K562 (cell line): ENCODE data around the gene CYB561A3. TPM values are rescaled to one million over a fixed set of nuclear protein-coding genes. Genes with fewer than 3 reads are reported as not detected.

ENCODE experiments used
- BRCA1 ChIP-seq, 2 experiments: fragments of 450-650 bp in 1 of 2; sonication (generic) in 1 of 2; formaldehyde crosslinking in 1 of 2; IDR thresholded peaks; 2 replicates each; pipeline versions ENCODE4 v1.5.0 to v1.6.1; 2017 to 2020; ENCODE audit warnings: mild to moderate bottlenecking in 1 of 2, missing genetic modification reagents in 1 of 2
- CTBP1 ChIP-seq: fragments of 450-650 bp; IDR thresholded peaks from 2 replicates; pipeline ENCODE4 v1.6.1; 2016; ENCODE audit warnings: borderline replicate concordance
- KDM1A ChIP-seq, 2 experiments: fragments of 450-650 bp; IDR thresholded peaks; 2 replicates each; pipeline ENCODE4 v1.6.1; 2016; ENCODE audit warnings: mild to moderate bottlenecking in 2 of 2
- SAP30 ChIP-seq: fragments of 200-600 bp; sonication (generic); IDR thresholded peaks from 2 replicates; pipeline ENCODE4 v1.6.1; 2012; ENCODE audit warnings: borderline replicate concordance, low read depth, mild to moderate bottlenecking, moderate library complexity, low read length, control low read depth, inconsistent platforms; ENCODE audit not compliant: insufficient read depth, poor library complexity, severe bottlenecking
- ZBTB7A ChIP-seq: IDR thresholded peaks from 2 replicates; pipeline ENCODE4 v1.6.1; 2011; ENCODE audit warnings: low read depth, mild to moderate bottlenecking, low read length, moderate library complexity, borderline replicate concordance; ENCODE audit not compliant: control insufficient read depth
- ZNF224 ChIP-seq: sonication (generic); formaldehyde crosslinking; IDR thresholded peaks from 2 replicates; pipeline ENCODE4 v1.8.0; 2022; ENCODE audit warnings: mild to moderate bottlenecking, missing genetic modification reagents
- ZNF57 ChIP-seq: fragments of 450-650 bp; formaldehyde crosslinking; IDR thresholded peaks from 2 replicates; pipeline ENCODE4 v1.4.0; 2020; ENCODE audit warnings: mild to moderate bottlenecking, moderate library complexity
- ZNF766 ChIP-seq: fragments of 200-800 bp; sonication (Bioruptor generic); conservative IDR thresholded peaks from 2 replicates; pipeline ENCODE4 v1.6.1; 2016; ENCODE audit warnings: missing genetic modification characterization, missing compliant biosample characterization
- polyA plus RNA-seq, 8 experiments: library from polyadenylated mRNA; depleted of rRNA in 4 of 8; stranded (reverse) in 5 of 8; unstranded in 3 of 8; fragments of >200 nt; fragmentation: Nextera tagmentation in 2 of 8; fragmentation: Illumina TruSeq in 1 of 8; extraction: Ambion mirVana in 2 of 8; extraction: Trizol in 1 of 8; gene quantifications; 2 replicates each; pipeline versions ENCODE4 v1.2.1 to v1.2.3, GENCODE V29; 2011 to 2014; ENCODE audit warnings: inconsistent platforms in 1 of 8, missing spikeins in 1 of 8
- total RNA-seq, 7 experiments: library from RNA; depleted of rRNA in 6 of 7; stranded (reverse); fragments of >200 nt in 6 of 7; fragmentation: Illumina TruSeq in 2 of 7; extraction: Trizol in 2 of 7; gene quantifications; 2 replicates each; pipeline versions ENCODE4 v1.2.1 to v1.2.3, GENCODE V29; 2011 to 2021; ENCODE audit warnings: low replicate concordance in 1 of 7
- TF ChIP-seq, protein P1 (sequence below): fragments of 450-650 bp; IDR thresholded peaks from 2 replicates; pipeline ENCODE4 v1.6.1; 2016; ENCODE audit warnings: mild to moderate bottlenecking, moderate library complexity

CYB561A3 gene
- total and polyA plus RNA-seq, 9 of the 15 experiments (the other 6 are each of a cell fraction or from before 2014, with no cell fraction given): 29.2 to 78.9 (median 37.9) TPM

GRCh38 chr11:61334434-61335354, 27.0 kb downstream of the CYB561A3 start (continued):
- TF ChIP-seq, protein P1, sequence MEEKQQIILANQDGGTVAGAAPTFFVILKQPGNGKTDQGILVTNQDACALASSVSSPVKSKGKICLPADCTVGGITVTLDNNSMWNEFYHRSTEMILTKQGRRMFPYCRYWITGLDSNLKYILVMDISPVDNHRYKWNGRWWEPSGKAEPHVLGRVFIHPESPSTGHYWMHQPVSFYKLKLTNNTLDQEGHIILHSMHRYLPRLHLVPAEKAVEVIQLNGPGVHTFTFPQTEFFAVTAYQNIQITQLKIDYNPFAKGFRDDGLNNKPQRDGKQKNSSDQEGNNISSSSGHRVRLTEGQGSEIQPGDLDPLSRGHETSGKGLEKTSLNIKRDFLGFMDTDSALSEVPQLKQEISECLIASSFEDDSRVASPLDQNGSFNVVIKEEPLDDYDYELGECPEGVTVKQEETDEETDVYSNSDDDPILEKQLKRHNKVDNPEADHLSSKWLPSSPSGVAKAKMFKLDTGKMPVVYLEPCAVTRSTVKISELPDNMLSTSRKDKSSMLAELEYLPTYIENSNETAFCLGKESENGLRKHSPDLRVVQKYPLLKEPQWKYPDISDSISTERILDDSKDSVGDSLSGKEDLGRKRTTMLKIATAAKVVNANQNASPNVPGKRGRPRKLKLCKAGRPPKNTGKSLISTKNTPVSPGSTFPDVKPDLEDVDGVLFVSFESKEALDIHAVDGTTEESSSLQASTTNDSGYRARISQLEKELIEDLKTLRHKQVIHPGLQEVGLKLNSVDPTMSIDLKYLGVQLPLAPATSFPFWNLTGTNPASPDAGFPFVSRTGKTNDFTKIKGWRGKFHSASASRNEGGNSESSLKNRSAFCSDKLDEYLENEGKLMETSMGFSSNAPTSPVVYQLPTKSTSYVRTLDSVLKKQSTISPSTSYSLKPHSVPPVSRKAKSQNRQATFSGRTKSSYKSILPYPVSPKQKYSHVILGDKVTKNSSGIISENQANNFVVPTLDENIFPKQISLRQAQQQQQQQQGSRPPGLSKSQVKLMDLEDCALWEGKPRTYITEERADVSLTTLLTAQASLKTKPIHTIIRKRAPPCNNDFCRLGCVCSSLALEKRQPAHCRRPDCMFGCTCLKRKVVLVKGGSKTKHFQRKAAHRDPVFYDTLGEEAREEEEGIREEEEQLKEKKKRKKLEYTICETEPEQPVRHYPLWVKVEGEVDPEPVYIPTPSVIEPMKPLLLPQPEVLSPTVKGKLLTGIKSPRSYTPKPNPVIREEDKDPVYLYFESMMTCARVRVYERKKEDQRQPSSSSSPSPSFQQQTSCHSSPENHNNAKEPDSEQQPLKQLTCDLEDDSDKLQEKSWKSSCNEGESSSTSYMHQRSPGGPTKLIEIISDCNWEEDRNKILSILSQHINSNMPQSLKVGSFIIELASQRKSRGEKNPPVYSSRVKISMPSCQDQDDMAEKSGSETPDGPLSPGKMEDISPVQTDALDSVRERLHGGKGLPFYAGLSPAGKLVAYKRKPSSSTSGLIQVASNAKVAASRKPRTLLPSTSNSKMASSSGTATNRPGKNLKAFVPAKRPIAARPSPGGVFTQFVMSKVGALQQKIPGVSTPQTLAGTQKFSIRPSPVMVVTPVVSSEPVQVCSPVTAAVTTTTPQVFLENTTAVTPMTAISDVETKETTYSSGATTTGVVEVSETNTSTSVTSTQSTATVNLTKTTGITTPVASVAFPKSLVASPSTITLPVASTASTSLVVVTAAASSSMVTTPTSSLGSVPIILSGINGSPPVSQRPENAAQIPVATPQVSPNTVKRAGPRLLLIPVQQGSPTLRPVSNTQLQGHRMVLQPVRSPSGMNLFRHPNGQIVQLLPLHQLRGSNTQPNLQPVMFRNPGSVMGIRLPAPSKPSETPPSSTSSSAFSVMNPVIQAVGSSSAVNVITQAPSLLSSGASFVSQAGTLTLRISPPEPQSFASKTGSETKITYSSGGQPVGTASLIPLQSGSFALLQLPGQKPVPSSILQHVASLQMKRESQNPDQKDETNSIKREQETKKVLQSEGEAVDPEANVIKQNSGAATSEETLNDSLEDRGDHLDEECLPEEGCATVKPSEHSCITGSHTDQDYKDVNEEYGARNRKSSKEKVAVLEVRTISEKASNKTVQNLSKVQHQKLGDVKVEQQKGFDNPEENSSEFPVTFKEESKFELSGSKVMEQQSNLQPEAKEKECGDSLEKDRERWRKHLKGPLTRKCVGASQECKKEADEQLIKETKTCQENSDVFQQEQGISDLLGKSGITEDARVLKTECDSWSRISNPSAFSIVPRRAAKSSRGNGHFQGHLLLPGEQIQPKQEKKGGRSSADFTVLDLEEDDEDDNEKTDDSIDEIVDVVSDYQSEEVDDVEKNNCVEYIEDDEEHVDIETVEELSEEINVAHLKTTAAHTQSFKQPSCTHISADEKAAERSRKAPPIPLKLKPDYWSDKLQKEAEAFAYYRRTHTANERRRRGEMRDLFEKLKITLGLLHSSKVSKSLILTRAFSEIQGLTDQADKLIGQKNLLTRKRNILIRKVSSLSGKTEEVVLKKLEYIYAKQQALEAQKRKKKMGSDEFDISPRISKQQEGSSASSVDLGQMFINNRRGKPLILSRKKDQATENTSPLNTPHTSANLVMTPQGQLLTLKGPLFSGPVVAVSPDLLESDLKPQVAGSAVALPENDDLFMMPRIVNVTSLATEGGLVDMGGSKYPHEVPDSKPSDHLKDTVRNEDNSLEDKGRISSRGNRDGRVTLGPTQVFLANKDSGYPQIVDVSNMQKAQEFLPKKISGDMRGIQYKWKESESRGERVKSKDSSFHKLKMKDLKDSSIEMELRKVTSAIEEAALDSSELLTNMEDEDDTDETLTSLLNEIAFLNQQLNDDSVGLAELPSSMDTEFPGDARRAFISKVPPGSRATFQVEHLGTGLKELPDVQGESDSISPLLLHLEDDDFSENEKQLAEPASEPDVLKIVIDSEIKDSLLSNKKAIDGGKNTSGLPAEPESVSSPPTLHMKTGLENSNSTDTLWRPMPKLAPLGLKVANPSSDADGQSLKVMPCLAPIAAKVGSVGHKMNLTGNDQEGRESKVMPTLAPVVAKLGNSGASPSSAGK: peak; percentile 39
- TF ChIP-seq ZNF57 (CRISPR knock-in tag) (no peak), ZNF224 (CRISPR knock-in tag) (no peak), SAP30 (no peak), ZNF766 (CRISPR knock-in tag) (peak; percentile 61; the same call in 1 of the 2 replicates), BRCA1 (IDR thresholded peaks at IDR 0.05) (no peak), BRCA1 (CRISPR knock-in tag; IDR thresholded peaks at IDR 0.05) (no peak), CTBP1 (peak; percentile 40; the same call in 1 of the 2 replicates), KDM1A (IDR thresholded peaks at IDR 0.05) (peak; percentile 72 to 76; a peak in 3 of 4 replicates), ZBTB7A (no peak)
